Suprapubic skin (tissue), 3 donors: ENCODE measurements around the gene RNF141.

ENCODE experiments used
- EP300 ChIP-seq: sonication (generic); formaldehyde crosslinking; IDR thresholded peaks from one replicate; pipeline ENCODE4 v1.6.1; 2017; ENCODE audit warnings: antibody characterized with exemption
- TF ChIP-seq, protein P1 (sequence below), 2 donors: fragments of 200-600 bp in 1 of 2; fragments of 450-650 bp in 1 of 2; sonication (generic) in 1 of 2; IDR thresholded peaks; one replicate each; pipeline ENCODE4 v1.5.1; 2016 to 2019; ENCODE audit warnings: antibody characterized with exemption in 2 of 2, mild to moderate bottlenecking in 1 of 2, moderate library complexity in 1 of 2

DNA sequence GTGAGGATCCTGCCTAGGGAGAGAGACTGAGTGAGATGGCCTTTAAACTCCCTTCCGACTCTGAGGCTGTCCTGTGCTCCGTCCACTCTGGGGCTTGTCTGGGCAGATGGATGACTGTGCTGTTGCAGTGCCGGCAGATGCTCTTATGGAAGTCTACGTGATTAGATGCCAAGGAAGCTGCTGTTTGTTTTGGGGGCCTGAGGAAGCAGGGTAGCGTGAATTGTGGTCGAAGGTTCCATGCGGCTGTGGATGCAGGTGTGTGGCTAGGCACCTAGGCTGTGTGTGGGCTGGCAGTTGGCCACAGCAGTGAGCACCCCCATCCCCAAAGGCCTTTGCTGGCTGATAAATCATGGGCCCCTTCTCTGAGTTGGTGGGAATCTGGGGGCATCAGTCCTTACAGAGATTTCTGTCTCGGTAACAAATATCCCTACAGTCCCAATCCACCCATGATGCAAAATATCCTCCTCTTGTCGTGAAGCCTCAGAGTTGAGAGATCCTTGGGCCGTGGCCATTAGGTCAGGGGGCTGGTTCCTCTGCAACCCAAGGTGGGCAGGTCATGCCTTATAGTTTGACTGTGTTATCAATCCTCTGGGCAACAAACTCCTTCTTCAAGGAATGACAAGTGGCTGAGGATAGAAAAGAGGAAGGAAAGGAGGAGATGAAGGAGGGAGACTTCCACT, 54.7 kb downstream of the RNF141 start:
- no peak for TF ChIP-seq EP300
- TF ChIP-seq, protein P1, sequence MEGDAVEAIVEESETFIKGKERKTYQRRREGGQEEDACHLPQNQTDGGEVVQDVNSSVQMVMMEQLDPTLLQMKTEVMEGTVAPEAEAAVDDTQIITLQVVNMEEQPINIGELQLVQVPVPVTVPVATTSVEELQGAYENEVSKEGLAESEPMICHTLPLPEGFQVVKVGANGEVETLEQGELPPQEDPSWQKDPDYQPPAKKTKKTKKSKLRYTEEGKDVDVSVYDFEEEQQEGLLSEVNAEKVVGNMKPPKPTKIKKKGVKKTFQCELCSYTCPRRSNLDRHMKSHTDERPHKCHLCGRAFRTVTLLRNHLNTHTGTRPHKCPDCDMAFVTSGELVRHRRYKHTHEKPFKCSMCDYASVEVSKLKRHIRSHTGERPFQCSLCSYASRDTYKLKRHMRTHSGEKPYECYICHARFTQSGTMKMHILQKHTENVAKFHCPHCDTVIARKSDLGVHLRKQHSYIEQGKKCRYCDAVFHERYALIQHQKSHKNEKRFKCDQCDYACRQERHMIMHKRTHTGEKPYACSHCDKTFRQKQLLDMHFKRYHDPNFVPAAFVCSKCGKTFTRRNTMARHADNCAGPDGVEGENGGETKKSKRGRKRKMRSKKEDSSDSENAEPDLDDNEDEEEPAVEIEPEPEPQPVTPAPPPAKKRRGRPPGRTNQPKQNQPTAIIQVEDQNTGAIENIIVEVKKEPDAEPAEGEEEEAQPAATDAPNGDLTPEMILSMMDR (IDR thresholded peaks at IDR 0.05), result no peak
